NCI-H446 (cell line): Measurements from ENCODE around the gene INAFM1.

ENCODE experiments used
- DNase-seq, 2 experiments: peaks; one replicate each; lab custom pipeline; 2025; lab: John Stamatoyannopoulos, UW

Gene INAFM1

GRCh38 chr19:47274071-47274890 is at the start of gene INAFM1:
TSS of gene INAFM1 (plus strand) at chr19:47274885. CDS start at chr19:47274920, 35 bp downstream.
- DNase-seq, result peak; percentile 90 to 94

- peak; percentile 74 to 96 for DNase-seq
These were observed 48.8 kb upstream of the INAFM1 start for GRCh38 chr19:47225746-47226425.

GRCh38 chr19:47226426-47227351 is 48.0 kb upstream of the INAFM1 start:
- DNase-seq, result no peak

GRCh38 chr19:47227352-47228167 is 47.1 kb upstream of the INAFM1 start:
- DNase-seq, result peak in 1 of 2 experiments; percentile 37

- no peak for DNase-seq
These were observed 46.3 kb upstream of the INAFM1 start for GRCh38 chr19:47228168-47228936.

- no peak for DNase-seq
These were observed 45.6 kb upstream of the INAFM1 start for GRCh38 chr19:47228937-47229675.

GRCh38 chr19:47229676-47230053 is 45.0 kb upstream of the INAFM1 start:
- no peak for DNase-seq

GRCh38 chr19:47230054-47230920 is 44.4 kb upstream of the INAFM1 start:
- DNase-seq, result peak in 1 of 2 experiments; percentile 43

GRCh38 chr19:47230921-47231214 is 43.8 kb upstream of the INAFM1 start, which contains the start of gene BBC3:
TSS of gene BBC3 (minus strand) at chr19:47231199. CDS start at chr19:47228431, 2,768 bp downstream.
- DNase-seq, result no peak

GRCh38 chr19:47231215-47232054 is 43.2 kb upstream of the INAFM1 start:
- DNase-seq, result peak; percentile 41 to 88

- DNase-seq, result no peak
These were observed 42.1 kb upstream of the INAFM1 start for GRCh38 chr19:47232422-47233211.

- DNase-seq, result no peak
These were observed 38.5 kb upstream of the INAFM1 start for GRCh38 chr19:47236072-47236675.

- DNase-seq, result no peak
These were observed 35.5 kb upstream of the INAFM1 start for GRCh38 chr19:47239152-47239551.

- DNase-seq, result peak; percentile 62 to 77
These were observed 34.9 kb upstream of the INAFM1 start for GRCh38 chr19:47239610-47240296.

- DNase-seq, result no peak
These were observed 34.1 kb upstream of the INAFM1 start for GRCh38 chr19:47240556-47240955.
